Measurements from ENCODE around the gene SAG. TPM values are rescaled to one million over a fixed set of nuclear protein-coding genes. Genes with fewer than 3 reads are reported as not detected.
A peak's percentile ranks its signal among the peaks of the same experiment; 100 is the strongest.

SAG gene
- total and polyA plus RNA-seq, 9 of the 15 experiments (the other 6 are each of a cell fraction or from before 2014, with no cell fraction given): 0.04 to 0.64 (median 0.31) TPM; not detected in 5

DNA sequence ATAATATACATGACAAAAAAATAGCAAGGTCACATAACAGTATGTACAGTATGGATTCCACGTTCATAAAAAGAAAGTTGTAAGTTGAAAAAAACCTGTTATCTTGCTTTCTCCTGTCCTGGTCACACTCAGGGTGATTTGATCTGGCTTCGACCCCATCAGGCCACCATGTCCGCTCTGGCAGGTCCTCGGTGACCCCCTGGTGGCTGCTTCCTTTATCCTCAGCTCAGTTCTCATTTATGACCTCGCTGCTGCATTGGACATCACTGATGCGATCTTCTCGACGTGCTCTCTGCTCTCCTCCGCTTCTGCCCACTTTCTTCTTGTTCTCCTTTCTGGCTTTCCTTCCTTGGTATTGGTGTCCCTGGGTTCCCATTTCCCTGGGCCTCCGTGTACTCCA lies 76.4 kb downstream of the SAG start (continued):
- TF ChIP-seq, protein P1, sequence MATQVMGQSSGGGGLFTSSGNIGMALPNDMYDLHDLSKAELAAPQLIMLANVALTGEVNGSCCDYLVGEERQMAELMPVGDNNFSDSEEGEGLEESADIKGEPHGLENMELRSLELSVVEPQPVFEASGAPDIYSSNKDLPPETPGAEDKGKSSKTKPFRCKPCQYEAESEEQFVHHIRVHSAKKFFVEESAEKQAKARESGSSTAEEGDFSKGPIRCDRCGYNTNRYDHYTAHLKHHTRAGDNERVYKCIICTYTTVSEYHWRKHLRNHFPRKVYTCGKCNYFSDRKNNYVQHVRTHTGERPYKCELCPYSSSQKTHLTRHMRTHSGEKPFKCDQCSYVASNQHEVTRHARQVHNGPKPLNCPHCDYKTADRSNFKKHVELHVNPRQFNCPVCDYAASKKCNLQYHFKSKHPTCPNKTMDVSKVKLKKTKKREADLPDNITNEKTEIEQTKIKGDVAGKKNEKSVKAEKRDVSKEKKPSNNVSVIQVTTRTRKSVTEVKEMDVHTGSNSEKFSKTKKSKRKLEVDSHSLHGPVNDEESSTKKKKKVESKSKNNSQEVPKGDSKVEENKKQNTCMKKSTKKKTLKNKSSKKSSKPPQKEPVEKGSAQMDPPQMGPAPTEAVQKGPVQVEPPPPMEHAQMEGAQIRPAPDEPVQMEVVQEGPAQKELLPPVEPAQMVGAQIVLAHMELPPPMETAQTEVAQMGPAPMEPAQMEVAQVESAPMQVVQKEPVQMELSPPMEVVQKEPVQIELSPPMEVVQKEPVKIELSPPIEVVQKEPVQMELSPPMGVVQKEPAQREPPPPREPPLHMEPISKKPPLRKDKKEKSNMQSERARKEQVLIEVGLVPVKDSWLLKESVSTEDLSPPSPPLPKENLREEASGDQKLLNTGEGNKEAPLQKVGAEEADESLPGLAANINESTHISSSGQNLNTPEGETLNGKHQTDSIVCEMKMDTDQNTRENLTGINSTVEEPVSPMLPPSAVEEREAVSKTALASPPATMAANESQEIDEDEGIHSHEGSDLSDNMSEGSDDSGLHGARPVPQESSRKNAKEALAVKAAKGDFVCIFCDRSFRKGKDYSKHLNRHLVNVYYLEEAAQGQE (IDR thresholded peaks at IDR 0.05; ENCODE audit: borderline replicate concordance): peak; percentile 57; the same call in 1 of the 2 replicates
- TF ChIP-seq, protein P1 (CRISPR knock-in tag; IDR thresholded peaks at IDR 0.05; ENCODE audit: low read depth): no peak
- TF ChIP-seq SMARCB1 (IDR thresholded peaks at IDR 0.05; ENCODE audit: insufficient read length, low read depth) (no peak), CEBPG (CRISPR knock-in tag; IDR thresholded peaks at IDR 0.05) (no peak), CEBPG (tag; conservative IDR thresholded peaks at IDR 0.05 in 1 of 2, IDR thresholded peaks at IDR 0.05 in 1 of 2) (no peak), GABPA (tag; conservative IDR thresholded peaks at IDR 0.05; ENCODE audit: low read depth) (no peak), FOXA3 (CRISPR knock-in tag; conservative IDR thresholded peaks at IDR 0.05 in 1 of 2, IDR thresholded peaks at IDR 0.05 in 1 of 2) (no peak)
- TF ChIP-seq, protein P2, sequence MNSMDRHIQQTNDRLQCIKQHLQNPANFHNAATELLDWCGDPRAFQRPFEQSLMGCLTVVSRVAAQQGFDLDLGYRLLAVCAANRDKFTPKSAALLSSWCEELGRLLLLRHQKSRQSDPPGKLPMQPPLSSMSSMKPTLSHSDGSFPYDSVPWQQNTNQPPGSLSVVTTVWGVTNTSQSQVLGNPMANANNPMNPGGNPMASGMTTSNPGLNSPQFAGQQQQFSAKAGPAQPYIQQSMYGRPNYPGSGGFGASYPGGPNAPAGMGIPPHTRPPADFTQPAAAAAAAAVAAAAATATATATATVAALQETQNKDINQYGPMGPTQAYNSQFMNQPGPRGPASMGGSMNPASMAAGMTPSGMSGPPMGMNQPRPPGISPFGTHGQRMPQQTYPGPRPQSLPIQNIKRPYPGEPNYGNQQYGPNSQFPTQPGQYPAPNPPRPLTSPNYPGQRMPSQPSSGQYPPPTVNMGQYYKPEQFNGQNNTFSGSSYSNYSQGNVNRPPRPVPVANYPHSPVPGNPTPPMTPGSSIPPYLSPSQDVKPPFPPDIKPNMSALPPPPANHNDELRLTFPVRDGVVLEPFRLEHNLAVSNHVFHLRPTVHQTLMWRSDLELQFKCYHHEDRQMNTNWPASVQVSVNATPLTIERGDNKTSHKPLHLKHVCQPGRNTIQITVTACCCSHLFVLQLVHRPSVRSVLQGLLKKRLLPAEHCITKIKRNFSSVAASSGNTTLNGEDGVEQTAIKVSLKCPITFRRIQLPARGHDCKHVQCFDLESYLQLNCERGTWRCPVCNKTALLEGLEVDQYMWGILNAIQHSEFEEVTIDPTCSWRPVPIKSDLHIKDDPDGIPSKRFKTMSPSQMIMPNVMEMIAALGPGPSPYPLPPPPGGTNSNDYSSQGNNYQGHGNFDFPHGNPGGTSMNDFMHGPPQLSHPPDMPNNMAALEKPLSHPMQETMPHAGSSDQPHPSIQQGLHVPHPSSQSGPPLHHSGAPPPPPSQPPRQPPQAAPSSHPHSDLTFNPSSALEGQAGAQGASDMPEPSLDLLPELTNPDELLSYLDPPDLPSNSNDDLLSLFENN (IDR thresholded peaks at IDR 0.05; ENCODE audit: low read depth in 2 of 2, low read length in 2 of 2): no peak
- TF ChIP-seq, protein P3, sequence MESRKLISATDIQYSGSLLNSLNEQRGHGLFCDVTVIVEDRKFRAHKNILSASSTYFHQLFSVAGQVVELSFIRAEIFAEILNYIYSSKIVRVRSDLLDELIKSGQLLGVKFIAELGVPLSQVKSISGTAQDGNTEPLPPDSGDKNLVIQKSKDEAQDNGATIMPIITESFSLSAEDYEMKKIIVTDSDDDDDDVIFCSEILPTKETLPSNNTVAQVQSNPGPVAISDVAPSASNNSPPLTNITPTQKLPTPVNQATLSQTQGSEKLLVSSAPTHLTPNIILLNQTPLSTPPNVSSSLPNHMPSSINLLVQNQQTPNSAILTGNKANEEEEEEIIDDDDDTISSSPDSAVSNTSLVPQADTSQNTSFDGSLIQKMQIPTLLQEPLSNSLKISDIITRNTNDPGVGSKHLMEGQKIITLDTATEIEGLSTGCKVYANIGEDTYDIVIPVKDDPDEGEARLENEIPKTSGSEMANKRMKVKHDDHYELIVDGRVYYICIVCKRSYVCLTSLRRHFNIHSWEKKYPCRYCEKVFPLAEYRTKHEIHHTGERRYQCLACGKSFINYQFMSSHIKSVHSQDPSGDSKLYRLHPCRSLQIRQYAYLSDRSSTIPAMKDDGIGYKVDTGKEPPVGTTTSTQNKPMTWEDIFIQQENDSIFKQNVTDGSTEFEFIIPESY (CRISPR knock-in tag; IDR thresholded peaks at IDR 0.05): no peak
- TF ChIP-seq, protein P4, sequence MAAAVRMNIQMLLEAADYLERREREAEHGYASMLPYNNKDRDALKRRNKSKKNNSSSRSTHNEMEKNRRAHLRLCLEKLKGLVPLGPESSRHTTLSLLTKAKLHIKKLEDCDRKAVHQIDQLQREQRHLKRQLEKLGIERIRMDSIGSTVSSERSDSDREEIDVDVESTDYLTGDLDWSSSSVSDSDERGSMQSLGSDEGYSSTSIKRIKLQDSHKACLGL (CRISPR knock-in tag; IDR thresholded peaks at IDR 0.05; ENCODE audit: borderline replicate concordance, poor library complexity, severe bottlenecking): no peak
